Measurements from ENCODE around the gene FGF22.
A peak's percentile ranks its signal among the peaks of the same experiment; 100 is the strongest.
"Not testable (repeated sequence)": the region's sequence is repeated elsewhere in the genome, so short reads cannot be mapped to it uniquely, and the experiment has no call there.

FGF22 gene

GRCh38 chr19:661427-662196, 21.9 kb downstream of the FGF22 start:
- DNase-seq, result no peak

GRCh38 chr19:662207-662961, 22.7 kb downstream of the FGF22 start:
- peak; percentile 78 for DNase-seq

GRCh38 chr19:662962-663681, 23.4 kb downstream of the FGF22 start, which contains the start of gene RNF126:
Gene RNF126, minus strand, starts transcription at chr19:663214. Its CDS starts 93 bp downstream, at chr19:663121.
- peak; percentile 96 for DNase-seq

GRCh38 chr19:663682-664117, 24.0 kb downstream of the FGF22 start:
- no peak for DNase-seq

- DNase-seq, result peak; percentile 88
Measured at GRCh38 chr19:664913-665443, 25.3 kb downstream of the FGF22 start.

GRCh38 chr19:666985-667573, 27.4 kb downstream of the FGF22 start:
- not testable (repeated sequence) for DNase-seq

- DNase-seq, result not testable (repeated sequence)
Measured at GRCh38 chr19:668675-669434, 29.2 kb downstream of the FGF22 start.

GRCh38 chr19:670609-671075, 31.0 kb downstream of the FGF22 start:
- DNase-seq, result no peak

- no peak for DNase-seq
Measured at GRCh38 chr19:674282-675151, 34.8 kb downstream of the FGF22 start.

GRCh38 chr19:676007-676338, 36.3 kb downstream of the FGF22 start:
- DNase-seq, result no peak

GRCh38 chr19:676339-677105, 36.8 kb downstream of the FGF22 start, which contains the start of gene FSTL3:
Gene FSTL3, plus strand, starts transcription at chr19:676392. Its CDS starts 32 bp downstream, at chr19:676424.
- no peak for DNase-seq

- peak; percentile 58 for DNase-seq
Measured at GRCh38 chr19:677201-677600, 37.5 kb downstream of the FGF22 start.

GRCh38 chr19:677601-678436, 38.1 kb downstream of the FGF22 start:
- peak; percentile 36 for DNase-seq

GRCh38 chr19:678791-679388, 39.2 kb downstream of the FGF22 start:
- DNase-seq, result no peak

- peak; percentile 72 for DNase-seq
Measured at GRCh38 chr19:679418-680286, 40.0 kb downstream of the FGF22 start.

GRCh38 chr19:680287-681028, 40.8 kb downstream of the FGF22 start:
- DNase-seq, result peak; percentile 99
